ENCODE results near the gene HOXA6.

HOXA6 gene

GRCh38 chr7:27101171-27101956 lies 46.2 kb downstream of the HOXA6 start:
- TF ChIP-seq, protein P1, sequence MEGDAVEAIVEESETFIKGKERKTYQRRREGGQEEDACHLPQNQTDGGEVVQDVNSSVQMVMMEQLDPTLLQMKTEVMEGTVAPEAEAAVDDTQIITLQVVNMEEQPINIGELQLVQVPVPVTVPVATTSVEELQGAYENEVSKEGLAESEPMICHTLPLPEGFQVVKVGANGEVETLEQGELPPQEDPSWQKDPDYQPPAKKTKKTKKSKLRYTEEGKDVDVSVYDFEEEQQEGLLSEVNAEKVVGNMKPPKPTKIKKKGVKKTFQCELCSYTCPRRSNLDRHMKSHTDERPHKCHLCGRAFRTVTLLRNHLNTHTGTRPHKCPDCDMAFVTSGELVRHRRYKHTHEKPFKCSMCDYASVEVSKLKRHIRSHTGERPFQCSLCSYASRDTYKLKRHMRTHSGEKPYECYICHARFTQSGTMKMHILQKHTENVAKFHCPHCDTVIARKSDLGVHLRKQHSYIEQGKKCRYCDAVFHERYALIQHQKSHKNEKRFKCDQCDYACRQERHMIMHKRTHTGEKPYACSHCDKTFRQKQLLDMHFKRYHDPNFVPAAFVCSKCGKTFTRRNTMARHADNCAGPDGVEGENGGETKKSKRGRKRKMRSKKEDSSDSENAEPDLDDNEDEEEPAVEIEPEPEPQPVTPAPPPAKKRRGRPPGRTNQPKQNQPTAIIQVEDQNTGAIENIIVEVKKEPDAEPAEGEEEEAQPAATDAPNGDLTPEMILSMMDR (IDR thresholded peaks at IDR 0.05; ENCODE audit: low read depth, low read length), result no peak
- peak overlapping the region; percentile 96 for H3K4me3 ChIP-seq (ENCODE audit: low read depth, low read length)

- TF ChIP-seq, protein P1 (IDR thresholded peaks at IDR 0.05; ENCODE audit: low read depth, low read length), result no peak
- peak overlapping the region; percentile 96 for H3K4me3 ChIP-seq (ENCODE audit: low read depth, low read length)
These were observed 46.8 kb downstream of the HOXA6 start for GRCh38 chr7:27100694-27101170.

DNA sequence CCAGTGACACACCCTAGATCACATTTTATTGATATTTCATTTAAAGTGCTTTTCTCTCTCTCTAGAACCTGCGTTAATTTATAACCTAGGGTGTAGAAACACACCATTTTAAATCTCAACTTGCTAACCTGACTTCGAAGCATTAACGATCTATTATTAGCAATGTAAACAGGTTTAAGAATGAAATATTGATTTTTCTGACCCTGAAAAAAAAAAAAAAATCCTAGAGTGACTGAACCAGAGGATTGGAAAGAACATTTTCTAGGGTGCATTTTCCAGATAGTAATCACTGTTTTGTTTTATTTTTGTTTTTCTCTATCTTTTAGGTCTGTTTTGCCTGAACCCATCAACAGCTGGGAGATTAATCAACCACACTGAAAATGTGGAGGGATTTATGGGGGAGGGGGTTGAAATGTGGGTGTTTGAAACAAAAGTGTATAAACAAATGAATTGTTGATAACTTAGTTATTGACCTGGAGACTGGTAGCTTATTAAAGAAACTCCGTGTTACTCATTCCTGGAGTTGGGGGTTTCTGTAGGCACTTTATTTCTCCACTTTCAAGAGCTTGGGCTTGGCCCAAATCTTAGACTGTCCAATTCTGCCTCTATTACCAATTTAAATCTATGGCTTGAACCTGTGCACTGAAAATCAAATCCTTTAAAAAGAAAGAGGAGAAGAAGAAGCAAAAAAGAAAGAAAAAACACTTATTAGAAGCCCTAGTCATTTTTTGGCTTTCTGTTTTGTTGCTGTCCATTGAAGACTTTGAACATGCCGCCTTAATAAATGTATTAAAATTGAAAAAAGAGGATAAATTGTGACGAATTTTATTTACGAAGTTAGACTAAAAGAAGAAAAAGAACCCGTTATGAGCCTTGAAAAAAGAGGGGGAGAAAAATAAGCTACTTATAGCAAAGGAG lies 47.9 kb downstream of the HOXA6 start:
- TF ChIP-seq, protein P1 (IDR thresholded peaks at IDR 0.05; ENCODE audit: low read depth, low read length), result no peak
- peak overlapping the region; percentile 96 for H3K4me3 ChIP-seq (ENCODE audit: low read depth, low read length)

DNA sequence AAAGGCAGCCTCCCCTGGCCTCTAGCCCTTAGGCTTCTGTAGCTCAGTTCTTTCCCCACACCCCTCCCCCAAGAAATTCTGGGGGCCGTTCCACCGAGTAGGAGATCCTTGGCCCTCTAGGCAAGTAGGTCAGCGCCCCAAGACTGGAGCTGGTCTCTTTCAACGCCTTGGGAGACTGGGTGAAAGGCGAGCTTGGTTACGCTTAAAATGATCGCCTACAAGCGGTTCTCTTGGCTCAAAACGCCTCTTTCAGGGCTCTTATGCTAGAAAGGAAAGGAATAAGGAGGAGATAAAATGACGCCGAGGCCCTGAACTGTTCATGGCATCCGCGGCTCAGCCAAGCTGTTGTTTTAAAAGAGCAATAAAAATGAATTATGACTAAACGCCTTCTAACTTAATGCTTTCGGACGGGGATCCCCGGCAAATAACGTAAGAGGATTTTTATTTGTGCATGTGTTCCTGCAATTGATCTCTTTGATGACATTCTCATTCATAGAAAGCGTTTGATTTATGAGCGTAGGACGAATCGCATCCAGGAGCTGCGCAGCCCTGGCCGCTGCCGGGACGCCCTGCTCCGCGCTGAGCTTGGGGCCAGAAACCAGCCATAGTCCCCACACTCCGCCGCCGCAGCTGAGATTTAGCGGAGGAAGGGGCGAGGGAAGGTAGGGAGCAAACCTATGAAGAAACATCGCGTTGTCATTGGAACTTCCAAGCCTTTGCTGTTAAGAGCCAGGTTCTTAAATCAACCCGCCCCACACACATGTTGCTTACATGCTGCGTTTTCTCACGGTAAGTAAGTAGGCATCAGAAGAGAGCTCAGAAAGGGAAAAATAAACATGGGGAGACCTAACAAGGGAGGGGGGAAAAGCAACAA lies 48.8 kb downstream of the HOXA6 start:
- TF ChIP-seq, protein P1 (IDR thresholded peaks at IDR 0.05; ENCODE audit: low read depth, low read length), result no peak
- peak overlapping the region; percentile 96 for H3K4me3 ChIP-seq (ENCODE audit: low read depth, low read length)

DNA sequence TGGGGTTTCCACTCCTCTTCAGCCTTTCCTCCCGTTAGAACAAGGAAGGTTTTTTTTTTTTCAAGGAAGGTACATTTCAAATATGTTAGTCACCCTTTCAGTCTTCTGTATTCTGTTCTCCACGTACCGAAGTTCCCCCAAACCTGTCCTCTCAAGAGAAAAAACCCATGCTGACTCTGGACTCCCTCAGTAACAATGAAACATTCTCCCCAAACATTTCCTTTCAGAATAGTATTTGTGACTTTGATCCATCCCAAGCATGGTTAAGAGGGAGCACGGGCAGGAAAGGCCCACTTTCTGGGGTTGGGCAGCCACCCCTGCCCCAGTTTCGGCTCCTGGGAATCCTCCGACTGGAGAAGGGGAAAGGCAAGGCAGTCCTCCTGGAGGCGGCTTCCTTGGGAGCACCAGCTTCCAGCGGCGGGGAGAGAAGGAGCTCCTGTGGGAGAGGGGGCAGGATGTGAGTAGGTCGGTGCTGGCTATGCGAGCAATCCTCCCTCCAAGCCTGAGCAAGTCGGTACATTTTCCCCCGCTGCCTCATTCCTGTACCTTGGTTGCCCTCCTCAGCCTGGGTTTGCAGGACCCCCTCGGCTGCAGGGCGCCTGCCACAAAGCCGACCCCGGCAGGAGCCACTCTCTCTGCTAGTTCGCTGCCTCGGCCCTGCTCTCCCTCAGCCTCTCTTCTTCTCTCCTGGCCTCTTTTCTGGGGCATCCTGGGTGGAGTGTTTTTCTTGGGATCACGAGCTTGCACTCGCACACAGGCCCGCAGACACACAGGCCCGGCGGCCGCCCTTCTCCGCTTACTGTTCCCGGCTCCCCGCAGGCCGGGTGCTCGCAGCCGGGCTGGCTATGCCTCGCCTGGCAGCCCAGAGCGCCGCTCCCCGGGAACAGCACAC lies 49.6 kb downstream of the HOXA6 start:
- peak overlapping the region; percentile 96 for H3K4me3 ChIP-seq (ENCODE audit: low read depth, low read length)
- TF ChIP-seq, protein P1 (IDR thresholded peaks at IDR 0.05; ENCODE audit: low read depth, low read length), result no peak

All from WI38 (cell line).